ENCODE results near the gene NSMCE3.

NSMCE3 gene

DNA sequence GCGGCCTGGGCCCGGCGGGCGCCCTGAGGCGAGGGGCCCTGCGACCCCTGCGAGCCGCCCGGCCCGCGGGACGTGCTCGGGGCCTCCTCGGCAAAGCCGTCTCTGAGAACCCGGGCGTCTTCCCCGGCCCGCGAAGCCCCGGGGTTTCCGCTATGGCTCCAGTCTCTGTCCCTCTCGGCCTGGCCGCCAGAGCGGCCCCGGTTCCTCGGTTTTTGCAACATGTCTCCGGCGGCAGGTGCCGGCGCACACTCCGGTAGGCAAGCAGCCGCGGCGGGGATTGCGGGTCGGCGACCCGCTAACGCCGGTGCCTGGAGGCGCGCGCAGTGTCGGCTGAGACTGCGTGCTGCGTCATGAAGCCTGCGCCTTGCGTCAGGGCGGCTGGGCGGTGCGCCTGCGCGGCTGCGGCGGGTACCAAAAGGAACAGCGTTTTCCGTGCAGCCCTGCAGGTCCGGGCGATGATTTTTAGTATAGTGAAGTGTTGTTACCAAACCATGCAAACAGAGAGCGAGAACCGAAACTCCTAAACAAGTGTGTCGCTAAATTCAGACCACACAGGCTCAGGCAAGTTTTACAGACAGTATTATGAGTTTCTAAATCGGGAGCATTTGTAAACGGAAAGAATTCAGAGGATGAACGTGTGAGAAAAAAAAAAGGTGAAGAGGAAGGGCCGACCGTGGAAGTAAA is at the start of gene NSMCE3:
TSS of gene NSMCE3 (minus strand) at position 338 of the 684 bp plus-strand sequence. CDS start at position 221, 117 bp downstream.
- peak; percentile 94 for DNase-seq

- DNase-seq, result no peak
These were observed 46.8 kb upstream of the NSMCE3 start for GRCh38 chr15:29316422-29316821.

DNA sequence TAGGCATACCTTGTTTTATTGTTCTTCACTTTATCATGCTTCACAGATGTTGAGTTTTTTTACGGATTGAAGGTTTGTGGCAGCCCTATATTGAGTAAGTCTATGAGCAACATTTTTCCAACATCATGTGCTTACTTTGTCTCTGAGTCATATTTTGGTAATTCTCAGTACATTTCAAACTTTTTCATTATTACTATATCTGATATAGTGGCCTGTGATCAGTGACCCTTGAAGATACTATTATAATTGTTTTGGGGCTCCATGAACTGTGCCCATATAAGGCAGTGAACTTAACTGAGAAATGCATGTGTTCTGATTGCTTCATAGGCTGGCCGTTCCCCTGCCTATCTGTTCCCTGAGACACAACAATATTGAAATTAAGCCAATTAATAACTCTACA is 42.8 kb upstream of the NSMCE3 start:
- no peak for DNase-seq

GRCh38 chr15:29311696-29312095 is 42.1 kb upstream of the NSMCE3 start:
- DNase-seq, result no peak

DNA sequence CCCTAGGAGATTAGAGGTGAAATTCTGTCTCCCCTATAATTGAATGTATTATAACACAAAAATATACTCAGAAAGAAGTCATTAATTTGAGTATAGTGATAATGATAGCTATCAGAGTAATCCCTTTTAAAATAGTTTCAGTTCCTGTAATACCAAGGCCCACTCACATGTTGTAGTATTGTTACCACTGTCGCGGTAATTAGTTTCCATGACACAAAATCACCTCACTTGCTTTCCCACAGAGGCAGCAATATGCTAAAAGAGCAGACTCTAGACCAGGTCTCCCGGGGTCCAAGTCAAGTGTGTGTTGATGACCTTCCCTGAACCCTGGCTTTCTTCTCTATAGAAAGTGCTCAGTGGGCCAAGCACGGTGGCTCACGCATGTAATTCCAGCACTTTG is 39.5 kb upstream of the NSMCE3 start:
- DNase-seq, result no peak

DNA sequence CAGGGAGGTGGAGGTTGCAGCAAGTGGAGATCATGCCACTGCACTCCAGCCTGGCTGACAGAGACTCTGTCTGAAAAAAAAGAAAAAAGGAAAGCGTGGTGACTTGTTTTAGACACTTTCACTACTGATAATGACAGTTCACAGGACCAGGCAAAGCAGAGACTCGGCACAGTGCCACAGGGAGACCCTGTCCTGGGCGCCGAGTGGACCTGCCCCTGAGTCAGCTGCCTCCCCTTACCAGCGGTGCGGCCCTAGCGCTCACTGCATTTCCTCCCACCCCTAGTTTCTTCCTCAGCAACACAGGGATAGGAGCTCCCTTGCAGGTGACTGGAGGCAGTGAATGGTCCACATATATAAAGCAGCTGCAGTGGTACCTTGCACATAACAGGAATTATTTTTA is 38.7 kb upstream of the NSMCE3 start:
- no peak for DNase-seq

GRCh38 chr15:29305556-29305955 is 35.9 kb upstream of the NSMCE3 start:
- DNase-seq, result no peak

GRCh38 chr15:29302871-29303270 is 33.2 kb upstream of the NSMCE3 start:
- no peak for DNase-seq

GRCh38 chr15:29299784-29300183 is 30.2 kb upstream of the NSMCE3 start:
- DNase-seq, result no peak

- DNase-seq, result no peak
These were observed 29.7 kb upstream of the NSMCE3 start for GRCh38 chr15:29299331-29299730.

- no peak for DNase-seq
These were observed 25.2 kb upstream of the NSMCE3 start for GRCh38 chr15:29294732-29295325.

DNA sequence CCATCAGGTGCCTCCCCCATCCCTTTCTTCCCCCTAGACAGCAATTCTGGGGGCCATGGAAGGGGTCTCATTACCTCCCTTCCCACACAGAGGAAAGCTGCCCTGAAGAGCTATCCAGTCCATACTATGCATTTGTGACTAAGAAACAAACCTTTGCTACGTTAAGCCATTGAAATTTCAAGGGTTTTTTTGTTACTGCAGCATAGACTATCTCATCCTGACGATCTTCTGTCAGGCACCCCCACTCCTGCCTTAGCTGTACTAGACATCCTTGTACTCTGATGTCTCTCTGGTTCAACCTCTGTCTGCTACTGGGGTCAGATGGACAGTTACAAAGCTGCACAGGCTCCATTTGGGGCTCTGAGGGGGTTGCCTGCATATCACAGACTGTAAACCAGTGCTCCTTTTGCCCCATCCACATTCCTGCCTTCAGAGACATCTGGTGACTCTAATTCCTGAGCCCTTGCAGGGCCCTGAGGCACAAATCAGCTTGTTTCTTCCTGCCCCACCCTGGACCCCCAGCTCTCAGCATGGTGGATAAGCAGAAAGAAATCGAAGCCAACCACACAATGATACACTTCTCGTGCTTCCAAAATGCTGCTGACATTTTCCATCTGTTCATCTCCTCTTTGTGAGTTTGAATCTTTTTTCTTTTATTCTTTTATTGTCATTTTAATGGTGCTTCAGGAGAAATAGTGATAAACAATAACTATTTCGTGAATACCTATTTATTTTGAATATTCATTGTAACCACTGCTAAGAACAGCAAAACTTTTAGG is 21.6 kb upstream of the NSMCE3 start:
- DNase-seq, result no peak

DNA sequence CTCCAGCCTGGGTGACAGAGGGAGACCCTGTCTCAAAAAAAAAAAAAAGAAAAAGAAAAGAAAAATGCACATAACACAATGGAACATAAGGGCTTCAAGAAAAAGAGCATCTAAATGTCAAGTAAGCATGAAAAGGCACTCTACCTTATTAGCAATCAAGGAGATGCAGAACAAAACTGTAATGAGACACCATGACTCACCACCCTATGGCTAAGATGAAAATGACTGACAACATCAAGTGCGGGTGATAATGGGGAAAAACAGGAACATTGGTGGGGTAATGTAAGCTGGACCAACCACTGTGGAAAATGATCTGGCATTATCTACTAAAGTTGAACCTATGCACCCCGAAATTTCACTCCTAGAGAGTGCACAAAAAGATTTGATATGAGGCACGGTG is 19.6 kb upstream of the NSMCE3 start:
- DNase-seq, result no peak

DNA sequence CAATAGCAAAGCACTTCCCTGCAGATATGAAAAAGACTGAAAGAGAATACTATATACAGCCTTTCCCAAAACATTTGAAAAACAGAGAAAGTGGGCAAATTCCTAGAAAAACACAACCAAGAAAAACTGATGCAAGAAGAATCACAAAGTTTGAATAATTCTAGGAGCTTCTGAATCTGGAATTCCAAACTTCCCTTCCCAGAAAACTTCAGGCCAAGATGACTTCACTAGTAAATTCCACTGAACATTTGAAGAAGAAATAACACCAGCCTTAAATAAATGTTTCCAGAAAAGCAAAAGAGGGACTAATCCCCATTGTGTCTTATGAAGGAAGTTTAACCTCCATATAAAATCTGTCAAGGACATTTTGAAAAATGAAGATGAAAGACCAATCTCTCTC is 15.8 kb upstream of the NSMCE3 start:
- no peak for DNase-seq

GRCh38 chr15:29283381-29283780 is 13.8 kb upstream of the NSMCE3 start:
- no peak for DNase-seq

DNA sequence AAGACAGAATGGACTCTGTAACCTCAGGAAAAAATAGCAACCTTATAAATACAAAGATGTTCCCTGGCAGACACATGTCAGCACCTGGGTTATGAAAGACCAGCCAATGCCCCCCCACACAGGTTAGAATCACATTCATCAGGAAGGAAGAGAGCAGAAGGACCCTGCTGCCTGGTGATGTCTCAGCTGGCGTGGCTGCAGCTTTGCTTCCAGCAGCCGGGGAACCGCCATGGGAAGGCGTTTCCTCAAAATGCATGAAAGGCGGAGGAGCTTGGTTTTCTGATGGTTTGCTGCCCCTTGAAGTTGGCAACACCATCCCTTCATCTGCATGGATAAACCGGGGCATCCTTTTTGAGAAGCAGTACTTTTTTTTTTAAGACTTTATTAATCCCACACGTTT is 10.9 kb upstream of the NSMCE3 start:
- DNase-seq, result no peak

DNA sequence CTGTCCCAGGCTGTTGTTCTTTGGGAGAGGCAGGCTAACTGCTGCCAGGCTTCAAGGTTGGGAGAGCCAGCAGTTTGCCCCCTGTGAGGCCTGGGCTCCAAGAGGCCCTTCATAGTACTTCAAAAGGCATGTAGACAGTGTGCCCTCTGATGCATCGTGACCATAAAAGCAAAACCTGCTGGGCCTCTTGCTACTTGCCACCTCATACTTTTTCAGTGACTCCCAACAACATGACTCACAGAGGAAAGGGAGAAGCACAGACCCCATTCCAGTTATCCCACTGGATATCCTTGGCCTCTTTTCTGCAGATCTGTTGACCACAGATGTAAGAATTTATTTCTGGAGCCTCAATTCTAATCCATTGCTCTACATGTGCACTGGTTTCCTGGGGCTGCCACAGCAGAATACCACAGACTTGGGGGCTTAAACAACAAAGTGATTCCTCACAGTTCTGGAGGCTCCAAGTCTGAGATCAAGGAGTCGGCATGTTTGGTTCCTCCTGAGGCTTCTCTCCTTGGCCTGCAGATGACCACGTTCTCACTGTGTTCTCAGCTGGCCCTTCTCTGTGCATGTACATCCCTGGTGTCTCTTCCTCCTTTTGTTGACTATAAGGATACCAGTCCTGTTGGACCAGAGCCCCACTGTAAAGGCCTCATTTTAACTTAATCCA is 8.9 kb upstream of the NSMCE3 start:
- DNase-seq, result no peak

DNA sequence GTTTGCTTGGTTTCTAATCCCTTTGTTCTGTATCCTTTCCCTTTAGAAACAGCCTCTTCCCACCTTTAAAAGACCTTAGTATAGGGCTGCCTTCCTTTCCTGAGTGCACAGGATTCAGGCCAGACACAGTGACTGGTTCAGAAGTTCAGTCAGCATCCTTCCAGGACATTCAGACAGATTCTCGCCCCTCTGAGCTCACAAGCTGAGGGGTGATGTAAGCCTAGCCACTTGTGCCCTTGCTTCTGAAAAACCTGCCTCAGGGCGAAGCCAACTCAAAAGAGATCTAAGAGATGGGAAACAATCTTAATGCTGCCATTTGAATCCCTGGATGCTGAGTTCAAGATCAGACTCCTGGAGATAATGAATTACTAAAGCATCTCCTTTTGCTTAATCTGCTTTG is 6.7 kb upstream of the NSMCE3 start:
- DNase-seq, result no peak

GRCh38 chr15:29275855-29276254 is 6.2 kb upstream of the NSMCE3 start:
- no peak for DNase-seq

- DNase-seq, result no peak
These were observed 5.3 kb upstream of the NSMCE3 start for GRCh38 chr15:29274946-29275345.

- DNase-seq, result no peak
These were observed 2.6 kb upstream of the NSMCE3 start for GRCh38 chr15:29272219-29272618.

DNA sequence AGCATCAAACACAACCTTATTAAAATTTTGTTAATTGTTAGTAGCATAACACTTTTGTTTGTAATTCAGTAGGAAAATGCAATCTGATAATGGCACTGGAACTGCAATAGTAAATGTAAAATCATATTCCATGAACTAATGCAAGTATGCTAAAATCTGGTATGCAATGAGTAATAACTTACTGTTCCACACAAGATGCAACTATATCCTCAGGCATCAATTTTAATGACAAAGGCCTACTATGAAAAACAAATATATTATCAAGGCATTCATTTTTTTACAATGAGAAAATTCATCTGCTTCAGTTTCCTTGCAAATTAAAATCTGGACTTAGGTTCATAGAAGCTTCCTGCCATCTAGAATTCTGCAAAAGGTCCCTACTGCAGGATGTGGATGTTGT is 1.4 kb upstream of the NSMCE3 start:
- DNase-seq, result no peak

DNA sequence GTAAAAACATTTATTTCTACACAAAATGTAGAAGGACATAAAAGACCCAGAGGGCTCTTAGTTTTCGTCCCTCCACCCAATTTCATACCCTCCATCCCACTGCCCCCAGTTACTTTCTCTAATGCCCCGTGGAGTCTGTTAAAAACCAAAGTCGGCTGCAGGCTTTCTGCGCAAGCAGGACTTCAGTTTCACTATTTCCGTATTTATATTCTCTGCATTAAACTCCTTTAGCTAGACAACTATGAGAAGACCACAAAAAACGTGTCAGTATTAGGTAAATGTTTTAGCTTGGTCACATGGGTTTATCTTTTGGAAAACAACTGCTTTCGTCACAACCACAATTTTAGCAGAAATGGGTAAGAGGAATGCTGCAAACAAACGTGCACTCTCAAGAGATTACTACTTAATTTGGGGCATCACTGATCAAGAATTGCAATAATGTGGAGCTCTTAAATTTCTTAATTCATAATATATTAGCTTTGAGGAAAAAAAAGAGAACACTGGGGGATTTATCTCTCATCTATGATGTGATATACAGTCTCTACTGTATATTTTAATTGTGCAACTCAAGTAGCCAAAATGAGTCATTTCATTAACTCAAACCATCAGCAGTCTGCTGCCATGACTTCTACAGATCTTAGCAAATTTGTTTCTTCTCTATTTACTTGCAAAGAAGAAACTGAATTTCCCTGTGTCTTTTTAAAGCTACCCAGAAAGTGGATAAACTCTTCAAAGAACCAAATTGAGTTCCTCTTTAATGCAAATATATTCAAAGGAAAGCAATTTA is 740 bp upstream of the NSMCE3 start:
- peak; percentile 58 for DNase-seq

Data from hematopoietic multipotent progenitor cell treated with erythropoietin and hydrocortisone succinate and interleukin-3 and kit ligand, for 4 days (in vitro differentiated cells).